Activated CD4-positive, alpha-beta T cell treated with anti-CD3 and anti-CD28 coated beads, Interleukin-10, Interleukin-2, amounts not matched to agents 100 ng/mL and 50 ng/mL, durations not matched to agents 16 hours and 8 hours (primary cell): Measurements from ENCODE around the gene CDKAL1.
"Not testable (repeated sequence)": the region's sequence is repeated elsewhere in the genome, so short reads cannot be mapped to it uniquely, and the experiment has no call there.

Experiments
- DNase-seq: peaks from one replicate; pipeline ENCODE4 v3.0.0-alpha.2; 2020

The CDKAL1 gene

GRCh38 chr6:21230536-21230935 is 696.3 kb downstream of the CDKAL1 start:
- DNase-seq: no peak

GRCh38 chr6:21235162-21235561 is 700.9 kb downstream of the CDKAL1 start:
- DNase-seq: no peak

- no peak for DNase-seq
Measured at GRCh38 chr6:21238208-21238607, 704.0 kb downstream of the CDKAL1 start.

GRCh38 chr6:21240709-21241108 is 706.5 kb downstream of the CDKAL1 start:
- no peak for DNase-seq

- no peak for DNase-seq
Measured at GRCh38 chr6:21241231-21242130, 707.2 kb downstream of the CDKAL1 start.

GRCh38 chr6:21244897-21245470 is 710.7 kb downstream of the CDKAL1 start:
- DNase-seq: no peak

DNA sequence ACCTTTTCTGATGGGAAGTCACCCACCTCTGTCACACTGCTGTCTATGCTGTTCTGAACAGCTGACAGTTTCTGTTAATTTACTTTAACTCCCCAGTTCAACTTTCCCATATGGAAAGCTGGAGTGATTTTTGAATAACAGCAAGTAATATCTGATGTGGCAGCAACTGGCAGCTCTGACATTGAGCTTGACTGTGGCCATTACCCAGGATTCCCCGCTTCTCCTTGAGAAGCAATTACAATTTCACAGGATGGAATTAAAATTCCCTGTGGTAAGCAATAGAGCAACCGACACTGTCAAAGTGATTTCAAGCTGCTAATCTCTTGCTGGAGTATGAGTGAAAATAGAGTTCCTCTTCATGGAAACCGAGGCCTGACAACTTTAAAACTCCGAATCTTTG is 711.2 kb downstream of the CDKAL1 start:
- DNase-seq: no peak

GRCh38 chr6:21246075-21246474 is 711.8 kb downstream of the CDKAL1 start:
- DNase-seq: no peak

DNA sequence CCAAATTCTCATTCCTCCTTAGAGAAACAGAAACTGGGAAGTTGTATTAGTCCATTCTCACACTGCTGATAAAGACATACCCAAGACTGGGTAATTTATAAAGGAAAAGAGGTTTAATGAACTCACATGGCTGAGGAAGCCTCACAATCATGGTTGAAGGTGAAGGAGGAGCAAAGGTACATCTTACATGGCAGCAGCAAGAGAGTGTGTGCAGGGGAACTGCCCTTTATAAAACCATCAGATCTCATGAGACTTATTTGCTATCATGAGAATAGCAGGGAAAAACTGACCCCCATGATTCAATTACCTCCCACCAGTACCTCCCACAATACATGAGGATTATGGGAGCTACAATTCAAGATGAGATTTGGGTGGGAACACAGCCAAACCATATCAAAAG is 720.2 kb downstream of the CDKAL1 start:
- DNase-seq: not testable (repeated sequence)

DNA sequence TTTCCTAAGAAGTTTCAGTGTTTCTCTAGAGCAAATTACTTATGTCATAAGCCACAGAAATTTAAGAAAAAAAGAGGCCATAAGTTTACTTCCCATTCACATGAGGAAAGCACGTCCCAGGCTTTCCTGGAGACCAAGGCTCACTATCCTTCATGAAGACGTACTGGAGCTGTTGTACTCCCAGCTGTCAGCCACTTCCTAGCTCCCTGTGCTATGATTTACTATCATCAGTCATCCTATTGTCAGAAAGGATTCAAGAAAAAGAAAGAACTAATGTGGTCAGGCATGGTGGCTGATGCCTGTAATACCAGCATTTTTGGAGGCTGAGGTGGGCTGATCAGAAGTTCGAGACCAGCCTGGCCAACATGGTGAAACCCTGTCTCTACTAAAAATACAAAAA is 721.9 kb downstream of the CDKAL1 start:
- DNase-seq: no peak

- DNase-seq: no peak
Measured at GRCh38 chr6:21257125-21257524, 722.9 kb downstream of the CDKAL1 start.

- no peak for DNase-seq
Measured at GRCh38 chr6:21258665-21259064, 724.4 kb downstream of the CDKAL1 start.

GRCh38 chr6:21259660-21260059 is 725.4 kb downstream of the CDKAL1 start:
- no peak for DNase-seq

DNA sequence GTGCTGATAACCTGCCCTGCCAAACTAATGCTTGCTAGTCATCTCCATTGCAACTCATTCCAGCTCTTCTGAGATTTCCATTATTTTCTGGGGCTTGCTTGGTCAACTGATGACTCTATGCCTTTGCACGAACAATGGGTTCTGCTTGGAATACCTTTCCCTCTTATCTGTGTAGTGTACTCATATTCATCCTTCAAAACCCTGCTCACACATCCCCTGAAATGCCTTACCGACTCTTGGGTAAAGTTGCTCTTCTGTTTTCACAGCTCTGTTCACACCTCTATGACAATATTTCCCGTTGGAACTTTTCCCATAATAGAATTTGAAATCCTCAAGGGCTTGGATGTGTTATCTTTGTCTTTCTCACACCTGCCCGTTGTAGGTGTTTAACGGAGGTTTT is 728.2 kb downstream of the CDKAL1 start:
- DNase-seq: no peak

GRCh38 chr6:21263531-21264287 is 729.5 kb downstream of the CDKAL1 start:
- DNase-seq: peak; percentile 61

GRCh38 chr6:21264288-21265033 is 730.2 kb downstream of the CDKAL1 start:
- no peak for DNase-seq

- peak; percentile 73 for DNase-seq
Measured at GRCh38 chr6:21265034-21265729, 730.9 kb downstream of the CDKAL1 start.

GRCh38 chr6:21265730-21266044 is 731.4 kb downstream of the CDKAL1 start:
- peak; percentile 5 for DNase-seq

GRCh38 chr6:21270636-21271201 is 736.5 kb downstream of the CDKAL1 start:
- no peak for DNase-seq

DNA sequence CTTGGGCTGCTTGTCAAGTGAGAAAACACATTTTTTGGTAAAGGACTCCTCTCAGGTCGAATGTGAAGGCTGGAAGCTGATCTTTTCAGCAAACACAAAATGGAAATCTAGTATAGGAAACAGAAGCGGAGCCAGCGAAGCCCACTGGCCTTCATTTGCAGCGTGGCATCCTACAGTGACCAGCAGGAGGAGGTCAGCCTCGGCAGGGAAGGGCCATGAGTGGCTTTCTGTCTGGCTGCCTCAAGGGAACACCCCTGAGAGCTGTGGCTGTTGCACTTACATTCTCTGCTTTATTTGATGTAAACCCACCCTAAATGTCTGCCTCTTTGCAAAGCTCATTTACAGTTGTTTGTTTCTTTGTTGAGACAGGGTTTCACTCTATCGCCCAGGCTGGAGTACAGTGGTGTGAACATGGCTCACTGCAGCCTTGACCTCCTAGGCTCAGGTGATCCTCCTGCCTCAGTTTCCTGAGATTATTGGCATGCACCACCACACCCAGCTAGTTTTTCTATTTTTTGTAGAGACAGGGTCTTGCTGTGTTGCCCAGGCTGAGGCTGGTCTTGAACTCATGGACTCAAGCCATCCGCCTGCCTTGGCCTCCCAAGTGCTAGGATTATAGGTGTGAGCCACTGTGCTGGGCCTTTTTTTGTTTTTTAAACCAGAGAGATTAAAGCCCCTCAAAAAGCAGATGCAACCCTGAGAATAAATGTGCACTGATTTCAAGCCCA is 737.3 kb downstream of the CDKAL1 start:
- no peak for DNase-seq

- DNase-seq: no peak
Measured at GRCh38 chr6:21273451-21273850, 739.2 kb downstream of the CDKAL1 start.
